Dedifferentiated amniotic fluid mesenchymal stem cell (primary cell): Measurements from ENCODE around the gene AHCYL2.
"Not testable (repeated sequence)": the region's sequence is repeated elsewhere in the genome, so short reads cannot be mapped to it uniquely, and the experiment has no call there.

ENCODE experiments used
- DNase-seq: peaks from one replicate; pipeline ENCODE4 v3.0.0-alpha.2; 2016; ENCODE audit errors: extremely low spot score

The AHCYL2 gene

DNA sequence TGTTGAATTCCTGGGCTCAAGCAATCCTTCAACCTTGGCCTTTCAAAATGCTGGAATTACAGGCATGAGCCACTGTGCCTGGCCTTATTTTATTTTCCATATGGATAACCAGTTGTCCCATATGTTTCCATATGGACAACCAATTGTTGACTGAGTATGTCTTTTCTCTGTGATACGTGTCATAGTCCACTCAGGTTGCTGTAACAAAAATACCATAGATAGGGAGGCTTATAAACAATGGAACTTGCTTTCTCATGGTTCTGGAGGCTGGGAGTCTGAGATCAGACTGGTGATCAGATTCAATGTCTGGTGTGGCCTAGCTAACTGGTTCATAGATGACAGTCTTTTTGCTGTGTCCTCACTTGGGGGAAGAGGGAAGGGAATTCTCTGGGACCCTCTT lies 19.4 kb downstream of the AHCYL2 start:
- no peak for DNase-seq

DNA sequence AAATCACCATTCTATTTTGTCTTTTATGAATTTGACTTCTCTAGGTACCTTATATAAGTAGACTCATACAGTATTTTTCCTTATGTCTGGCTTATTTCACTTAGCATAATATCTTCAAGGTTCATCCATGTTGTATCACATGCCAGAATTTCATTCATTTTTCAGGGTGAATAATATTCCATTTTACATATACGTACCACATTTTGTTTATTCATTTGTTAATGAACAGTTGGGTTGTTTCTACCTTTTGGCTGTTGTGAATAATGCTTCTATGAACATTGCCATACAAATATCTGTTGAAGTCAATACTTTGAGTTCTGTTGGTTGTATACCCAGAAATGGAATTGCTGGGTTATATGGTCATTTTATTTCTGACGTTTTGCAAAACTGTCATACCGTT lies 20.7 kb downstream of the AHCYL2 start:
- DNase-seq = no peak

DNA sequence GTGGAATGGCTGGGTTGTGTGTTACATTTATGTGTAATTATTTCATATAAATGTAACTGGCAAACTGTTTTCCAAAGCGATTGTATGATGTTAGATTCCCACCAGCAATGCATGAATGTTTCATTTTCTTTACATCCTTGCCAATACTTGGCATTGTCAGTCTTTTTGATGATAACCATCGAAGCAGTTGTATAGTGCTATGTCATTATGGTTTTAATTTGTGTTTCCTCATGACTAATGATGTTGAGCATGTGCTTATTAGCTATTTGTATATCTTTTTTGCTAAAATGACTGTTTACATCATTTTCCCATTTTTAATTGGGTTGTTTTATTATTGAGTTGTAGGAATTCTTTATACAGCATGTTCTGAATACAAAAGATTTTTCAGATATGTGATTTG lies 22.3 kb downstream of the AHCYL2 start:
- DNase-seq = no peak

DNA sequence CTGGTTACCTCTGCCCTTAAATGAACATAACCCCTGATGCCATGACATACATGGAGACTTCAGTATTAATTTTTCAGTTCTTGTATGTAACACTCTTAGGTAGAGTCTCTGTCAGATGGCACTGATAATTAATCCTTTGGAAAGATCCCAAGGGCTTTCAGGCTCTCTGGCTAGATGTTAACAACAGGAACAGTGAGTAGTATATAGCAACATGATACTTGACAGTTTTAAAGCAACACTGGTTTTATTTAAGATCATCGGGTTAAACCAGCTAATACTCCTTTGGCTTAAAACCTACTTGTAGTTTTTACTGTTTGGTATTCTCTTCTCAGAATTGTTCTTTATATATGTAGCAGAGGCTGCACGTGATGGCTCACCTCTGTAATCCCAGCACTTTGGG lies 27.3 kb downstream of the AHCYL2 start:
- no peak for DNase-seq

DNA sequence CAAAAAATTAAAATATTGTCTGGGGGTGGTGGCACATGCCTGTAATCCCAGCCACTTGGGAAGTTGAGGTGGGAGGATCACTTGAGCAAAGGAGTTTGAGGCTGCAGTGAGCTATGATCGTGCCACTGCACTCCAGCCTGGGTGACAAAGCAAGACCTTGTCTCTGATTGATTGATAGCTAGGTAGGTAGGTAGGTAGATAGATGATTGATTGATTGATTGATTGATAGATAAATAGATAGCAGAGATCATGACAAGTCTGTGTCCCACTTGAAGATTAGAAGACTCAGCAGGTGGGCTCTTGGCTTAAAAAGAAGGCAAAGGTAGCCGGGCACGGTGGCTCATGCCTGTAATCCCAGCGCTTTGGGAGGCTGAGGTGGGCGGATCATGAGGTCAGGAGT lies 27.8 kb downstream of the AHCYL2 start:
- not testable (repeated sequence) for DNase-seq

DNA sequence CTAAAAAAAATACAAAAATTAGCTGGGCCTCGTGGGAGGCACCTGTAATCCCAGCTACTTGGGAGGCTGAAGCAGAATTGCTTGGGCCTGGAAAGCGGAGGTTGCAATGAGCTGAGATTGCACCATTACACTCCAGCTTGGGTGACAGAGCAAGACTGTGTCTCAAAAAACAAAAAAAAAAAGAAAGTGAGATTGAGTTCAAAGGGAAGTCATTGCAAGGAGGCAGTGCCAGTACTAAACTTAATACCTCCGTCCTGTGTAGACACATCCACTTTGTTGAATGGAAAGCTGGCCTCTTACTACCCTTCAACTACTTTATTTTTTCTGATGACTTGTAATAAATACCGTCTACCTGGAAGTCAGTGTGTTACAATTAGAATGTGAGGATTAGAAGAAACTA lies 31.0 kb downstream of the AHCYL2 start:
- no peak for DNase-seq

DNA sequence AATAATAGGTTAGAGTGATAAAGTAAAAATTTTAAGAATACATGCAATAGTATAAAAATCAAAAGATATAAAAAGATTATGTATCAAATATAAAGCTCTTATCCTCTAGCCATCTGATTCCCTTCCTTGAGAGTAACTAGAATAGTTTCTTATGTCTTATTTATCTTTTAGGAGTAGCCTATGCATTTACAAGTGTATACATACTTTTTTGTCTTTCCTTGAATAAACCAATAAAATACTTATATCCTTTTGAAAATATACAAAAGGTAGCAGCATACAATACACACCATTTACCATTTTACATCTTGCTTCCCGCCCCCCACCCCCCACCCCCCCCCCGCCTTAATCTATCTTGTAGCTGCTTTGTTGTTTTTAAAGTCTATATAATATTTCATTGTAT lies 31.4 kb downstream of the AHCYL2 start:
- no peak for DNase-seq

DNA sequence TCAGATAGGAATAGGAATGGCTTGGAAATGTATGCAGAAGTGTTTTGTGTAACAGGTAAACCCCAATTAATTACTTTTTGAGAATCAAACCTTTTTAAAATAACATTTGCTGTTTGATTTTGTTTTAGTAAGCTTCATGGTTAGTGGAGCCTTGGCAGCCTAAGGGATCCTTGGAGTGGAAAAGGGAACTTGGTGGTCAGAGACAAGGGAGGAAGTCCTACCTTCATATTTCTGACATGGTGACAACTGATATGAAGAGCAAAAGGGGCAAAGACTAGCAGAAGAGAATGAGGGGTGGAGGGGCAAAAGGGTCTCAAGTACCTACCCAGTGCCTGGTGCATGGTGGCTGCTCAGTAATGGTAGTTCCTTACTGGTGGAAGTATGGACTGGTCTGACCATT lies 32.3 kb downstream of the AHCYL2 start:
- no peak for DNase-seq

DNA sequence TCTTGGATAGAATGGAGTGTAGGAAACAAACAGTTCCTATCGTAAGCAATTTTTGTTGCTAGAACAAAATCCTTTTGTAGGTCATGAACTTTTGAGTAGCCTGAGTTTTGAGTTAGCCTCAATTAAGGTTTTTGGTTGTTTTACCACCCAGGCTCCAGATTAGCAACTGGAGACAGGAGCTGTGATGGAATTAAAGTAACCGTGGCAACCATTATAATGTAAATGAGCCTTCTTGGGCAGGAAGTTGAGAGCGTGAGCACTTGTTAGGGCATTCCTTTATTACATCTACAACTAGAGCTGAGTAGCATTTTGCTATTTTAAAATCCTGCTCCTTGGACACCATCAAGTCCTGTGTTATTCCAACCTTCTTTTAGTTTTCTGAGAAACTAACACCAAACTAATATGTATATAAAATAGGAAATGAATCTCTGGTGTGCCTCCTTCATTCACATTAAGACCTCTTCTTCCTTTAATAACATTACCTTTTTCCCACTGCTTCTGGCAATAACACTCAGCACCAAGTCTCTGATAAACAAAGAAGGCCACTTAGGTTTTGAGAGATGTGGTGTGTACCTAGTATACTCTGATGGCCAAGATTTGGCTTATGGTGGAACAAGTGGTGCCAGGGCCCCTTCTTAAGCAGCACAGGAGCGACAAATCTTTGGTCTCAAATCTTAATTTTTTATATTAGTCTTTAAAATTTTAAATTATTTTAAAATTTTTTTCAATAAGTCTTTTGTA lies 34.0 kb downstream of the AHCYL2 start:
- no peak for DNase-seq

DNA sequence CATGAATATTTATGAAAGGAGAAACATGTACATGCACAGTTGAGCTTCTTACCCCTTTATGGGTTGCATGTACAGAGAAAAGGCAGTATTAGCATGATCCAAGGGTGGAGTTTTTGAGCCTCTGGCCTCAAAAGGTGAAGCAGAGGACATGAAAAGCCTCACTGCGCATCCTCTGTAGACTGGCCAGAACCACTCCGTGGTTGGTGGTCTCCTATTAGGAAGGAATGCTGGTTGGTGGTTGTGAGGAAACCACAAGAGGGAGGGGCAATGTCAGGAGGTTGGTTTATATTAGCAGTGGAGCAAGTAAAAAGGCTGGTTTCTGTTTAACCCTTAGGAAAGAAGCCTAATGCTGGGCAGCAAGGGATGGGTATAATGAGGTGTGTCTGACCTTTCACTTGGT lies 37.5 kb downstream of the AHCYL2 start:
- no peak for DNase-seq

DNA sequence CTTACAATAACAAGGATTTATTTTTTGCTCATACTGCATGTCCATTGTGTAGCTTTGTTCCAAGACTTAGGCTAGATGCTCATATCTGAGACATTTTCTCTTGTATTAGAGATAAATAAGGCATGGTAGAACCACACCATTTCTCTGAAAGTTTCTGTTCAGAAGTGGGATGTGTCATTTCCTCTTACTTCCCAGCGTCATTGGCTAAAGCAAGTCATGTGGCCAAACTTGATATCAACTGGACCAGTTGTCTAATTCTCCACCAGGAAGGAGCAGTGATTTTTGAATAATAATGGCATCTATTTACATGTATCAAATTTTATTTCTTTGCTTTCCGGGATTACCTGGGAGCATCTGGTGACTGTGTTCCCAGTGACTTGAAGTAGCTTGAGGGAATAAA lies 38.3 kb downstream of the AHCYL2 start:
- DNase-seq = no peak

DNA sequence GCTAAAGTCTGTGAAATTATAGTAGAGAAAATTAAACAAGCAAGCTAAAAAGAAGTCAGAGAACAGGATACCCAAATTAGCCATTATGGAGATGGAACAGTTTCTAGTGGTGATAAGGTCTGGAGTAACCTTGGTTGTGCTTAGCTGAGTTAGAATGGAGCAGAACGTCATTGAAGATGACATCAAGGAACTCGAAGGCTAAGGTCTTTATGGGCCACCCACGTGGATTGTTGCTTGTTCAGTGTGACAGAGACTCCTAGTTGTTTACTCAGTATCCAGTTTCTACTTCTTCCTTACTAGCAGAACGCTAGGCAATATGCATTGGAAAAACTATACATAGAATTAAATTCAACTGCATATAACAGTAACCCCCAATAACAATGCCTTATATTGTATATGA lies 39.7 kb downstream of the AHCYL2 start:
- no peak for DNase-seq

DNA sequence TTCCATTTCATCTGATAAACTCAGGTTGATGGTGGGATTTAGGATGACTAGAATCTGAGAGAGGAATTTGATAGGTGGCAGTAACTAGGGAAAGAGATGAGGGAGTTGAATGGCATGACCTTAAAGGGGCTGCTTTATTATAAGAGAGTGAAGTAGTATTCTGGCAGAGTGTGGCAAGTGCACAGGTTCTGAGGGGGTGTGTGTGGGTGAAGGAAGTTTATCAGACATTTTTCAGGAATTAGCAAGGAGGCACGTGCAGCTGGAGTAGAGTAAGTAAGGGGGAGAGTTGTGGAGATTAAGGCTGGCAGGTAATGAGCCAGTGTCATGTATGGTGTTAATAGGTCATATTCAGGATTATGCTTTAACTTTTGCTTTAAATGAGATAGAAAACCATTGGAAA lies 40.5 kb downstream of the AHCYL2 start:
- DNase-seq = no peak

DNA sequence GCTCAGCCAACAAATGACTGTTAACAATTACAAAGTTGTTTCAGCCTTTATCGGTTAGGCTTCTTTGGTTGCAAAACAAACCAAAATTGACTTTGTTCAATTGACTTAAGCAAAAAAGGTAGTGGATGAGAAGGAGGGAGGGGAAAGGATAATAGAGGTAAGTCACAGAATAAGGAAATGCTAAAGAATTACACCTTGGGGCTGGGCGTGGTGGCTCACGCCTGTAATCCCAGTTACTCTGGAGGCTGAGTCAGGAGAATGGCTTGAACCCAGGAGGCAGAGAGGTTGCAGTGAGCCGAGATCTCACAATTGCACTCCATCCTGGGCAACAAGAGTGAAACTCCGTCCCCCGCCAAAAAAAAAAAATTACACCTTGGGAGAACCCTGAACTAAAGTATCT lies 41.4 kb downstream of the AHCYL2 start:
- DNase-seq = no peak

DNA sequence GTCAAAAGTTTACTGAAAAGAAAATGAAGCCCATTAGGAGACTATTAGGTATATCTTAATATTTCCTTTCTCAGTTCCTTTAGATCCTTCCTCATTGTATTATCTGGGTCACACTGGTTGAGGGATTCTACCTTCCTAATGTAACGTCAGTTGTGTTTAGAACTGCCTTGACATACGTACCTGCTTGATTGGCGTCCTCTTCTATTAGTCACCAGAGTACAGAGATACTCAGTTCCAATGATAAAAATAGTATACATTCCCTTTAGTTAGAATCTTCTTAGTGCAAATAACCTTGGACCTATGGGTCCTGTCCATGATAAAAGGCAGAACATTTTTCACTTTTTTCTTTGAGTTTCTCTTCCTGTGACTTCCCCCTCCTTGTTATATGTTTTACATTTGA lies 45.2 kb downstream of the AHCYL2 start:
- DNase-seq = no peak

DNA sequence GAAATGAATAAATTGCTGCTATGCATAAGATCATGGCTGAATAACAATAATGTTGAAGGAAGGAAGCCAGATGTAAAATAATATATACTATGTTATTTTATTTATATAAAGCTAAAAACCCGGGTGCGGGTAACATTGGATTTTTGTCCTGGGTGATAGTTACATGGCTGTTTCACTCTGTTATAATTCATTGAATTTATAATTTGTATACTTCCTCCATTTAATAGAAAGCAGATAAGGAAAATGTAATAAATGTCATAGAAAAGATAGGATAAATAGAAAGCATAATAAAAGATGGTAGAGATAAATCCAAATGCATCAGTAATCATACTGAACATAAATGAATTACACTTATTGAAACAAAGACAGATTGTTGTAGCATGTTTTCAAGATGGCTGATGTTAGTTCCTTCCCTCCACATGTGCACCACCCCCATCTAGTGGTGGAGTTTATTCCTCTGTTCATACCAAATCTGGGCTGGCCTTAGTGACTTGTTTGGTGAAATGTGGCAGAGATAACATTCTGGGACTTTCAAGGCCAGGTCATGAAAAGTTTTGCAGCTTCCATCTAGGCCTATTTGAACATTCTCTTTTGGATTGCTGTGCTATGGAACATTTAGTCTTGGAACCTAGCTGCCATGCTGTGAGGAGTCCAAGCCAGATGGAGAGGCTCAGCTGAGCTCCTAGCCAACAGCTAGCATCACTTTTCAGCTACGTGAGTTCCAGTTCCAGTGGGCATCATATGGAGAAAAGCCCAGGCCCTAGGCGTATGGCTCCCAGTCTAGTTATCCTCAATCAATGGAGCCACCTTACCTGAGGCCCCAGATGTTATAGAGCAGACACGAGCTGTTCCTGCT lies 46.9 kb downstream of the AHCYL2 start:
- no peak for DNase-seq

DNA sequence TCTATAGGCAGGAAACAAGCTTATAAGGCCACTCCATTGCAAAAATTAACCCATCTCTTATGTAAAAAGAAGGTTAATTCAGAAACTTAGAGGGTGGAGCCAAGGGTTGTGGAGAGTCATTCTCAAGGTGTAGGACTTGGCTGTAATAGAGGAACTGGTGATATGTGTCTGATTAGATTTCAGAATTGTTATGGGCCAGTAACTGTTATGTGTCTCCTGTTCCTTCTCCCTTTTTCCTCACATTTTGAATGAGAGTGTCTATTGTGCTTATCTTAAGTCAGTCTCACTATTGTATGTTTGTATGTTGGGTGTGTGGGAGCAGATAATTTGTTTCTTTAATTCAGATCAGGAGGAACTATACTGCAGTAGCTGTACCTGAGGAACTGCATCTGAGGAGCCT lies 49.1 kb downstream of the AHCYL2 start:
- DNase-seq = no peak

DNA sequence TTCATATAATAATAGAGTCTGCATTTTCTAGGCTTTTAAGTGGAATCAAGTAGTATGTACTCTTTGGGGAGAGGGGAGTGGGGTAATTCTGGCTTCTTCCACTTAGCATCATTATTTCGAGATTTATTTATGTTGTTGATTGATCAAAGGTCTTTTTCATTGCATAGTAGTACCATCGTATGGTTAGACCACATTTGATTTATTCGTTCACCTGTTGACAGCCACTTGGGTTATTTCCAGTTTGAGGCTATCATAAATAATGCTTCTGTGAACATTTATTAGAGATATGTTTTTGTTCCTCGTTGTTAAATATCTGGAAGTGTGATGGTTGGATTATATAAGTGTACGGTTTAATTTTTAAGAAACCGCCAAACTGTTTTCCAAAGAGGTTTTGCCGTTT lies 52.8 kb downstream of the AHCYL2 start:
- DNase-seq = no peak

DNA sequence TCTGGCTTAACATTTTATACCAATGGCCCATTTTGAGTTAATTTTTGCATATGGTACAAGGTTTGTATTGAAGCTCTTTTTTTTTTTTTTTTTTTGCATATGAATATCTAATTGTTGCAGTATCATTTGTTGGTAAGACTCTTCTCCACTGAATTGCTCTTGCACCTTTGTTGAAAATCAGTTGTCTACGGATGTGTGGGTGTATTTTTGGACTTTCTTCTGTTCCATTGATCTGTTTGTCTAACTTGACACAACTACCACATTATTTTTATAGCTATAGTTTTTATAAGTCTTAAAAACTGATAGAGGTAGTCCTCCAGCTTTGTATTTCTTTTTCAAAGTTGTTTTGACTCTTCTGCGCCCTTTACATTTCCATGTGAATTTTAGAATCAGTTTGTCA lies 53.9 kb downstream of the AHCYL2 start:
- DNase-seq = no peak

DNA sequence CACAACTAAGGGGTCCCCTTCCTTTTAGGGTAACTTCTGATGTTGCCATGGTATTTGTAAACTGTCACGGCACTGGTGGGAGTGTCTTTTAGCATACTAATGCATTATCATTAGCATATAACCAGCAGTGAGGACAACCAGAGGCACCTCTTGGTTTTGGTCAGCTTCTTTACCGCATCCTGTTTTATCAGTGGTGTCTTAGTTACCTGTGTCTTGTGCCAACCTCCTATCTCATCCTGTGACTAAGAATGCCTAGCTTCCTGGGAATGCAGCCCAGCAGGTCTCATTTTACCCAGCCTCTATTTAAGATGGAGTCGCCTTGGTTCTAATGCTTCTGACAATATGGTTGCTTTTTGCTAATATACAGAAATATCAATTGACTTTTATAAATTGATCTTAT lies 54.9 kb downstream of the AHCYL2 start:
- no peak for DNase-seq

DNA sequence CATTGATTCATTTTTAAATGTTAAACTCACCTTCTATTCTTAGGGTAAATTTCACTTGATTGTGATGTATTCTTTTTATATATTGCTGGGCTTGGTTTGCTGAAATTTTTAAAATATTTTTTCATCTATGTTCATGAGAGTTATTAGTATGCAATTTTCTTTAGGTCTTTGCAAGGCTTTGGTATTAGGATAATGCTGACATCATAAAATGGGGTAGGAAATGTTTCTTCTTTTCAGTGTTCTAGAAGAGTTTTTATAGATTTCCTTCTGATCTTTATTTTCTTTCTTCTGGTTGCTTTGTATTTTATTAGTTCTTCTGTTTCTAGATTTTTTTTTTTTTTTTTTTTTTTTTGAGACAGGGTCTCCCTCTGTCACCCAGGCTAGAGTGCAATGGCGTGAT lies 56.3 kb downstream of the AHCYL2 start:
- DNase-seq = no peak

DNA sequence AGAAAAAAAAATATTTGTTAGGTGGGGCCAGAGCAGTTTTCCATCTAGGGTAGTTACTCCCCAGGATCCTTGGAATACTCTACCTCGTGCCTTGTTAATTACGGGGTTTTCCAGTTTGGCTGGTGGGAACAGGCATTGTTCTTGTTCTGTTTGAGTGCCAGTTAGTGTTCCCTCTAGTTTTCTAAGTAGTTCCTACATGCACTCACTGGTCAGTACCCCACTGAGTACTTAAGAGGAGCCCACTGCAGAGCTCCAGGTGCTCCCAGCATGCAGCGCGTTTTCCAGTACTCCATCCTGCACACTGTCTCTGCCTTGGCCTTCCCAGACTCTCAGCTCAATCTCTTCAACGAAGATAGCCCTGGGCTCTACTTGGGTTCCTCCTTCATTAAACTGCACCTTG lies 58.0 kb downstream of the AHCYL2 start:
- no peak for DNase-seq

DNA sequence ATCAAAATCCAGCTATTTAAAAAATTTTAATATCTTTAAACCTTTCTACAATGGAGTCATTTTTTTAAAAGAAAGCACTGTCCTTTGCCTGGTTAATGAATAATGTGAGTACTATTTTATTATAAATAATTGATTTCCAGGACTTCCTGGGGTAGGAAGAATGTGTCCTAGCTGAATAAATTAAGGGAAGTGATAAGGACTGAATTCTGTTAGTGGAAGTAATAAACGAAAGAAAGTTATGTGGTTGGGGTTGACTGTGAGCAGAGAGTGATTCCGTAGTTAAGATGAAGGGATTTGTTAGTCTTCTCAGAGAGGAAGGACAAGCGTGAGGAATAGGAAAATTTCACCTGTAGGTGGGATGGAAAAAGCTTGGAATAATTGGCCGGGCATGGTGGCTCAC lies 59.1 kb downstream of the AHCYL2 start:
- no peak for DNase-seq

DNA sequence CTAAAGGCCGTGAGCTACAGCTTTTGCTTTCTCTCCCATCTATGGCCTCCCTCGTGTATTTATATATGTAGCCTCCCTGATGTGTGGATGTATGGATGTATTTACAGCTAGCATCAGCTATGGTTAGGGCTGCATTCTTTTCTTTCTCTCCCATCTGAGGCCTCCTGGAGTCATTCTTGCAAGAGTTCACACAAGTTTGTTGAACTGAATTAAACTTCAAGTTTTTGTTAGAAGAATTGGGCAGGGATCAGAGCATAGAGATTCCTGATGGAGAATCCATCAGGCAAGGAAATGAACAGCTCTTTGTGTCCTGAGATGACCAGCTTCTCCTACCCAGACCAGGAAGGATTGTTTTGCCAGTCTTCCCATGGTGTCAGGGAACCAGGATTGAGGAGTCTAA lies 60.3 kb downstream of the AHCYL2 start:
- DNase-seq = peak; percentile 24
